ENCODE data around the gene GALK2.

GALK2 gene

DNA sequence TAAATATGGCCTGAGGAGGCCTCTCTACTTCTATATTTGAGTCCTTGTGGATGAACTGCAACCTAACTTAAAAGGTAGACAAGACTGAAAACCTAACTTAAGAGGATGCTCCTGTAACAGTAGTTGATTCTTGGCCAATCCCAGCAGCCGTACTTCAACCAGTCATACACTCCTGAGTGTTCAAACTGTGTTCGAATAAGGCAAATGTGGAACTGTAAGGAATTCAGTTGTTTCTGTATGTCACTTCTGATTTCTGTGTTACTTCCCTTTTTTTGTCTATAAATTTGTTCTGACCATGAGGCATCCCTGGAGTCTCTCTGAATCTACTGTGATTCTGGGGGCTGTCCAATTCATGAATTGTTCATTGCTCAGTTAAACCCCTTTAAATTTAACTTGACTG lies 20.5 kb downstream of the GALK2 start:
- no peaks in the 10 kb centered on the region for H3K36me3 ChIP-seq (ENCODE audit: low read length)
- no peaks in the 10 kb centered on the region; the same call in 1 of the 2 replicates for H3K79me2 ChIP-seq (ENCODE audit: insufficient read depth, low read length)
- H3F3A ChIP-seq (ENCODE audit: insufficient read depth): no peaks in the 10 kb centered on the region
- no peak overlapping the region for H2AFZ ChIP-seq (ENCODE audit: low read depth, low read length, severe bottlenecking)
- no peaks in the 10 kb centered on the region for H3K9me2 ChIP-seq (replicated peaks; ENCODE audit: insufficient read depth, low read length)
- H3K27ac ChIP-seq (ENCODE audit: low read depth, low read length): no peak overlapping the region
- no peaks in the 10 kb centered on the region for H3K27me3 ChIP-seq (ENCODE audit: low read length)
- no peaks in the 10 kb centered on the region for H3K9me3 ChIP-seq (ENCODE audit: insufficient read depth, low read length)
- H4K20me1 ChIP-seq (ENCODE audit: low read depth, low read length): no peaks in the 10 kb centered on the region
- TF ChIP-seq, protein P1, sequence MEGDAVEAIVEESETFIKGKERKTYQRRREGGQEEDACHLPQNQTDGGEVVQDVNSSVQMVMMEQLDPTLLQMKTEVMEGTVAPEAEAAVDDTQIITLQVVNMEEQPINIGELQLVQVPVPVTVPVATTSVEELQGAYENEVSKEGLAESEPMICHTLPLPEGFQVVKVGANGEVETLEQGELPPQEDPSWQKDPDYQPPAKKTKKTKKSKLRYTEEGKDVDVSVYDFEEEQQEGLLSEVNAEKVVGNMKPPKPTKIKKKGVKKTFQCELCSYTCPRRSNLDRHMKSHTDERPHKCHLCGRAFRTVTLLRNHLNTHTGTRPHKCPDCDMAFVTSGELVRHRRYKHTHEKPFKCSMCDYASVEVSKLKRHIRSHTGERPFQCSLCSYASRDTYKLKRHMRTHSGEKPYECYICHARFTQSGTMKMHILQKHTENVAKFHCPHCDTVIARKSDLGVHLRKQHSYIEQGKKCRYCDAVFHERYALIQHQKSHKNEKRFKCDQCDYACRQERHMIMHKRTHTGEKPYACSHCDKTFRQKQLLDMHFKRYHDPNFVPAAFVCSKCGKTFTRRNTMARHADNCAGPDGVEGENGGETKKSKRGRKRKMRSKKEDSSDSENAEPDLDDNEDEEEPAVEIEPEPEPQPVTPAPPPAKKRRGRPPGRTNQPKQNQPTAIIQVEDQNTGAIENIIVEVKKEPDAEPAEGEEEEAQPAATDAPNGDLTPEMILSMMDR (IDR thresholded peaks at IDR 0.05; ENCODE audit: insufficient read depth, low read length, poor library complexity, severe bottlenecking): no peak
- no peak for TF ChIP-seq EZH2phosphoT487 (conservative IDR thresholded peaks at IDR 0.05; ENCODE audit: low read length)
- no peak overlapping the region for H3K4me2 ChIP-seq (ENCODE audit: low read depth, low read length, poor library complexity, severe bottlenecking)
- no peak overlapping the region for H3K4me3 ChIP-seq (ENCODE audit: insufficient read depth, low read length, poor library complexity, severe bottlenecking)
- H3K9ac ChIP-seq (ENCODE audit: low read length): no peak overlapping the region

DNA sequence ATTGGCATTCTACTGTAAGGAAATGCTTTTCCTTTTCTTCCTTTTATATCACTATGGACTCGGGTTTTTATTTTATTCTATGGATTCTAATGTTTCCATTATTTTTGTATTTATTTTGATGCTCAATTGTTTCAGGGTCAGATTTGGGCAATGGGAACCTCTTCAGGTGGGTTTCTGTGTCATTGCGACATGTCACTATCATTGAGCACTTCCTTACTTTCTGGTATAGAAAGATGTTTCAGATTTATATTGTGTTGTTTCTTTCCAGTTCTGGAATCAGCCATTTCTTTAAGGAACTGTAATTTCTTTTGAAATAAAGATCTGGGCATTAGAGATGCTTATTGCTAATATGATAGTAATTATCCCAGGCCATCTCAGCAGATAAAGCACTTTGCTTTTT lies 21.8 kb downstream of the GALK2 start:
- Histone ChIP-seq H4K20me1 (ENCODE audit: low read depth, low read length) (0 out of 2 replicates have a peak, but pooled peaks cover 6% of the 10 kb centered on the region), H3K27ac (ENCODE audit: low read depth, low read length) (no peak overlapping the region), H3K4me2 (ENCODE audit: low read depth, low read length, poor library complexity, severe bottlenecking) (no peak overlapping the region), H3F3A (ENCODE audit: insufficient read depth) (no peaks in the 10 kb centered on the region), H3K9me2 (replicated peaks; ENCODE audit: insufficient read depth, low read length) (no peaks in the 10 kb centered on the region), H3K9ac (ENCODE audit: low read length) (no peak overlapping the region), H3K4me3 (ENCODE audit: insufficient read depth, low read length, poor library complexity, severe bottlenecking) (no peak overlapping the region), H3K27me3 (ENCODE audit: low read length) (no peaks in the 10 kb centered on the region), H3K79me2 (ENCODE audit: insufficient read depth, low read length) (no peaks in the 10 kb centered on the region; the same call in 1 of the 2 replicates), H3K9me3 (ENCODE audit: insufficient read depth, low read length) (no peaks in the 10 kb centered on the region), H2AFZ (ENCODE audit: low read depth, low read length, severe bottlenecking) (no peak overlapping the region), H3K36me3 (ENCODE audit: low read length) (no peaks in the 10 kb centered on the region)
- TF ChIP-seq EZH2phosphoT487 (conservative IDR thresholded peaks at IDR 0.05; ENCODE audit: low read length): no peak
- TF ChIP-seq, protein P1 (IDR thresholded peaks at IDR 0.05; ENCODE audit: insufficient read depth, low read length, poor library complexity, severe bottlenecking): no peak

GRCh38 chr15:49196856-49197255 lies 26.8 kb downstream of the GALK2 start:
- H4K20me1 ChIP-seq (ENCODE audit: low read depth, low read length): 0 out of 2 replicates have a peak, but pooled peaks cover 9% of the 10 kb centered on the region
- no peak overlapping the region for H3K27ac ChIP-seq (ENCODE audit: low read depth, low read length)
- H3K27me3 ChIP-seq (ENCODE audit: low read length): no peaks in the 10 kb centered on the region
- no peak overlapping the region for H3K9ac ChIP-seq (ENCODE audit: low read length)
- H3K9me2 ChIP-seq (replicated peaks; ENCODE audit: insufficient read depth, low read length): no peaks in the 10 kb centered on the region
- H3K4me2 ChIP-seq (ENCODE audit: low read depth, low read length, poor library complexity, severe bottlenecking): no peak overlapping the region
- no peaks in the 10 kb centered on the region for H3K9me3 ChIP-seq (ENCODE audit: insufficient read depth, low read length)
- no peaks in the 10 kb centered on the region for H3F3A ChIP-seq (ENCODE audit: insufficient read depth)
- H3K79me2 ChIP-seq (ENCODE audit: insufficient read depth, low read length): peaks cover 9% of the 10 kb centered on the region; the same call in 1 of the 2 replicates
- no peak for TF ChIP-seq EZH2phosphoT487 (conservative IDR thresholded peaks at IDR 0.05; ENCODE audit: low read length)
- TF ChIP-seq, protein P1 (IDR thresholded peaks at IDR 0.05; ENCODE audit: insufficient read depth, low read length, poor library complexity, severe bottlenecking): no peak
- H3K36me3 ChIP-seq (ENCODE audit: low read length): peaks cover 3% of the 10 kb centered on the region; the same call in 1 of the 2 replicates
- H3K4me3 ChIP-seq (ENCODE audit: insufficient read depth, low read length, poor library complexity, severe bottlenecking): no peak overlapping the region
- no peak overlapping the region for H2AFZ ChIP-seq (ENCODE audit: low read depth, low read length, severe bottlenecking)
